PC-3 (cell line): Measurements from ENCODE around the gene TECPR2. TPM values are rescaled to one million over a fixed set of nuclear protein-coding genes. Genes with fewer than 3 reads are reported as not detected.

ENCODE experiments used
- ATAC-seq: fragments of 200-7000 bp; cut with Tn5 transposase; 2 replicates; pipeline ENCODE4 v1.9.1; 2020; ENCODE audit warnings: mild to moderate bottlenecking, moderate library complexity
- BruUV-seq: library from RNA; stranded (reverse); fragments of 400-500 nt; replicated peaks from 2 replicates; lab custom pipeline; 2021; lab: Mats Ljungman, UMichigan
- CTCF ChIA-PET: fragments of 300-600 bp; sonication (Branson Sonifier 250); formaldehyde crosslinking; loops from one replicate; lab custom pipeline; 2022; ENCODE audit warnings: antibody characterized with exemption; lab: Charles Lee
- POLR2A ChIA-PET: fragments of 300-600 bp; sonication (Branson Sonifier 250); formaldehyde crosslinking; loops from one replicate; lab custom pipeline; 2022; ENCODE audit warnings: antibody characterized with exemption; ENCODE audit not compliant: unreplicated experiment; lab: Charles Lee
- DNase-seq: peaks from one replicate; pipeline ENCODE4 v3.0.0-alpha.2; 2015
- H2AFZ ChIP-seq: fragments of 300-600 bp; sonication (generic); 2 replicates; pipeline ENCODE4 v1.6.0; 2016; ENCODE audit warnings: antibody characterized with exemption, low read length
- H3F3A ChIP-seq: fragments of 300-600 bp; sonication (generic); one replicate; pipeline ENCODE4 v1.6.0; 2017; ENCODE audit warnings: antibody characterized with exemption, low read length, control low read depth, mild to moderate bottlenecking; ENCODE audit not compliant: unreplicated experiment
- H3K27ac ChIP-seq: fragments of 300-600 bp; sonication (generic); 2 replicates; pipeline ENCODE4 v1.5.1; 2016; ENCODE audit warnings: mild to moderate bottlenecking, low read length
- H3K27me3 ChIP-seq: fragments of 300-600 bp; sonication (generic); 2 replicates; pipeline ENCODE4 v1.6.1; 2016; ENCODE audit warnings: low read length, mixed read lengths
- H3K36me3 ChIP-seq: fragments of 300-600 bp; sonication (generic); 2 replicates; pipeline ENCODE4 v1.6.1; 2016; ENCODE audit warnings: low read depth, mixed run types, low read length, mixed read lengths
- H3K4me1 ChIP-seq: fragments of 300-600 bp; sonication (generic); 2 replicates; pipeline ENCODE4 v1.5.1; 2016; ENCODE audit warnings: low read length; ENCODE audit not compliant: insufficient read depth
- H3K4me2 ChIP-seq: fragments of 300-600 bp; sonication (generic); 2 replicates; pipeline ENCODE4 v1.6.0; 2016; ENCODE audit warnings: low read length
- H3K4me3 ChIP-seq: fragments of 300-600 bp; sonication (generic); 2 replicates; pipeline ENCODE4 v1.5.1; 2016; ENCODE audit warnings: mild to moderate bottlenecking, low read length, mixed read lengths
- H3K79me2 ChIP-seq: fragments of 300-600 bp; sonication (generic); 2 replicates; pipeline ENCODE4 v1.6.1; 2017; ENCODE audit warnings: low read length, mixed read lengths
- H3K9ac ChIP-seq: fragments of 300-600 bp; sonication (generic); 2 replicates; pipeline ENCODE4 v1.6.0; 2016; ENCODE audit warnings: mild to moderate bottlenecking, low read length
- H3K9me2 ChIP-seq: fragments of 300-600 bp; sonication (generic); replicated peaks from 2 replicates; pipeline ENCODE4 v1.6.1; 2016; ENCODE audit warnings: mixed run types, low read length, mixed read lengths
- H3K9me3 ChIP-seq: fragments of 300-600 bp; sonication (generic); 2 replicates; pipeline ENCODE4 v1.6.1; 2016; ENCODE audit warnings: low read length, mixed read lengths
- H4K20me1 ChIP-seq: fragments of 300-600 bp; sonication (generic); 2 replicates; pipeline ENCODE4 v1.6.1; 2016; ENCODE audit warnings: low read length, mixed read lengths
- CTCF ChIP-seq: fragments of 300-600 bp; sonication (generic); conservative IDR thresholded peaks from 2 replicates; pipeline ENCODE4 v1.5.1; 2017; ENCODE audit warnings: antibody characterized with exemption, low read depth, mild to moderate bottlenecking, low read length
- EZH2 ChIP-seq: fragments of 300-600 bp; sonication (generic); IDR thresholded peaks from one replicate; pipeline ENCODE4 v1.6.1; 2017; ENCODE audit warnings: antibody characterized with exemption, mild to moderate bottlenecking, low read length; ENCODE audit not compliant: unreplicated experiment
- EZH2phosphoT487 ChIP-seq: fragments of 300-600 bp; sonication (generic); IDR thresholded peaks from 2 replicates; pipeline ENCODE4 v1.6.1; 2018; ENCODE audit warnings: mild to moderate bottlenecking, antibody characterized with exemption, low read length, borderline replicate concordance
- intact Hi-C: fragments of 100-400 bp; cut with micrococcal nuclease; formaldehyde crosslinking; loops from 2 replicates; pipeline ENCODE4 v1.9.0; 2023
- total RNA-seq: library from RNA; depleted of rRNA; stranded (reverse); fragments of >200 nt; gene quantifications from 2 replicates; pipeline ENCODE4 v1.2.3, GENCODE V29; 2014

TECPR2 gene
- total RNA-seq, 1 experiment from 2014 or later, result 15.7 TPM

- no peak overlapping the region for H2AFZ ChIP-seq
- no peaks in the 10 kb centered on the region for H3K79me2 ChIP-seq
- DNase-seq (no peak), ATAC-seq (no peak)
- H3K36me3 ChIP-seq, result peaks cover 17% of the 10 kb centered on the region
- H3K4me1 ChIP-seq, result no peaks in the 10 kb centered on the region
- intact Hi-C loops, result no loop called here
- H3K4me3 ChIP-seq, result no peak overlapping the region
- TF ChIP-seq CTCF, result no peak
- TF ChIP-seq EZH2phosphoT487, result no peak
- TF ChIP-seq EZH2, result no peak
- BruUV-seq, result no TSS peak
- no peaks in the 10 kb centered on the region for H3K9me2 ChIP-seq
- no peaks in the 10 kb centered on the region for H3K27me3 ChIP-seq
- peaks cover 14% of the 10 kb centered on the region for H3K9me3 ChIP-seq
- no peaks in the 10 kb centered on the region for H3F3A ChIP-seq
- no peak overlapping the region for H3K4me2 ChIP-seq
- H3K27ac ChIP-seq, result no peak overlapping the region
- ChIA-PET CTCF (no interaction called here), POLR2A (no interaction called here)
- no peak overlapping the region for H3K9ac ChIP-seq
- H4K20me1 ChIP-seq, result no peaks in the 10 kb centered on the region
Observed at GRCh38 chr14:102403028-102403427, 40.3 kb downstream of the TECPR2 start.

GRCh38 chr14:102407258-102407657 is 44.5 kb downstream of the TECPR2 start:
- peaks cover 9% of the 10 kb centered on the region for H3K36me3 ChIP-seq
- H4K20me1 ChIP-seq, result no peaks in the 10 kb centered on the region
- DNase-seq (no peak), ATAC-seq (no peak)
- no peaks in the 10 kb centered on the region for H3K4me1 ChIP-seq
- intact Hi-C loops, result no loop called here
- no peaks in the 10 kb centered on the region for H3K79me2 ChIP-seq
- H3K27ac ChIP-seq, result no peak overlapping the region
- CTCF ChIA-PET, result no interaction called here
- H3K4me3 ChIP-seq, result no peak overlapping the region
- H3F3A ChIP-seq, result no peaks in the 10 kb centered on the region
- H3K27me3 ChIP-seq, result no peaks in the 10 kb centered on the region
- TF ChIP-seq EZH2phosphoT487 (no peak), EZH2 (no peak), CTCF (no peak)
- no peak overlapping the region for H3K4me2 ChIP-seq
- POLR2A ChIA-PET, result no interaction called here
- H3K9me2 ChIP-seq, result no peaks in the 10 kb centered on the region
- H3K9ac ChIP-seq, result no peak overlapping the region
- no peak overlapping the region for H2AFZ ChIP-seq
- H3K9me3 ChIP-seq, result peaks cover 14% of the 10 kb centered on the region
- BruUV-seq, result no TSS peak

GRCh38 chr14:102408724-102409123 is 46.0 kb downstream of the TECPR2 start:
- H2AFZ ChIP-seq, result no peak overlapping the region
- DNase-seq, result peak; percentile 6
- H3K9me3 ChIP-seq, result no peaks in the 10 kb centered on the region
- H3K4me3 ChIP-seq, result no peak overlapping the region
- H3K9ac ChIP-seq, result no peak overlapping the region
- TF ChIP-seq CTCF, result no peak
- TF ChIP-seq EZH2phosphoT487, result no peak
- no peak for TF ChIP-seq EZH2
- H3K79me2 ChIP-seq, result no peaks in the 10 kb centered on the region
- BruUV-seq, result no TSS peak
- intact Hi-C loops, result no loop called here
- no peaks in the 10 kb centered on the region for H3K9me2 ChIP-seq
- no peaks in the 10 kb centered on the region for H3K36me3 ChIP-seq
- H3K27me3 ChIP-seq, result no peaks in the 10 kb centered on the region
- CTCF ChIA-PET, result no interaction called here
- no peak overlapping the region for H3K4me2 ChIP-seq
- ATAC-seq, result peak; percentile 43
- H3K27ac ChIP-seq, result no peak overlapping the region
- POLR2A ChIA-PET, result interaction anchor here (0.7 kb wide), 1 partner anchor 60 kb away, joined by 3 read pairs; no protein-coding TSS in a partner anchor
- H4K20me1 ChIP-seq, result no peaks in the 10 kb centered on the region
- H3F3A ChIP-seq, result no peaks in the 10 kb centered on the region
- no peaks in the 10 kb centered on the region for H3K4me1 ChIP-seq
